Effector CD4-positive, alpha-beta T cell (primary cell): ENCODE measurements around the gene TRIB2.

Experiments
- DNase-seq: peaks from one replicate; pipeline ENCODE4 v3.0.0-alpha.2; 2020

Gene TRIB2

DNA sequence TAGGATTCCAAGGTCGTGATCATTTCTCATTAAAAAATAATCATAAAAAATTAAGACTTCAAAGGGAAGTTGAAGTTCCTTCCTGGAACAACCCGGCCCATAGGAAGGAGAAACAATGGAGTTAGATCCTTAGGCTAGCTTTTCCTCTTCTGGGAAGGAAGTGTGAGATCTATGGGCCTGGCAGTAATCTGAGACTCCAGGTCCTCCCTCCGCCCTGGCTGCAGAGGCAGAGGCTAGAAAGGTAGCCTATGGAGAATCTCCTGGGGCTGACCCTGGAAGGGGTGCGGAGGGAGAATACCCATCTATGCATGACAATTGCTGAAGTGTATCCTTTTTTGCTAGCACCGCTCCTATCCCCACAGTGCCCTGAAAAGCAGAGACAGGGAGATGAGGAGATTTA, 37.9 kb downstream of the TRIB2 start:
- no peak for DNase-seq

DNA sequence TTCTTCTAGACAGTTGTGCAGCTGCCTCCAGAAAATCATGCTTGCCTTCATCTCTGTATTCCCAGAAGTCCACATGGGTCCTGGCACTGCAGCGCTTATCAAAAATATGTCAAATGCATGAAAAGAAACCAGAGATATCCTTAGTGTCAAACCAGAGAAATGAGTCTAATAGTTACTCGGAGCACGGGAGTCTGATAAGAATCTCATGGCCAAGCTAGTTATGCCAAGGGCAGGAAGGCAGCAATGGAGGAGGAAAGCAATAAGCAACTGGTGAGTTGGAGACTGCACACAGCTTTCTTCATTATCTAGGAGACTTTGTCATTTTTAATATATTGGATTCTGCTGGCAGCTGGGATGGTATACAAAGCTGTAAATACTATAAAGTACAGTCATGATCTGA, 38.6 kb downstream of the TRIB2 start:
- no peak for DNase-seq

- no peak for DNase-seq
Measured at GRCh38 chr2:12759248-12759647, 42.5 kb downstream of the TRIB2 start.

DNA sequence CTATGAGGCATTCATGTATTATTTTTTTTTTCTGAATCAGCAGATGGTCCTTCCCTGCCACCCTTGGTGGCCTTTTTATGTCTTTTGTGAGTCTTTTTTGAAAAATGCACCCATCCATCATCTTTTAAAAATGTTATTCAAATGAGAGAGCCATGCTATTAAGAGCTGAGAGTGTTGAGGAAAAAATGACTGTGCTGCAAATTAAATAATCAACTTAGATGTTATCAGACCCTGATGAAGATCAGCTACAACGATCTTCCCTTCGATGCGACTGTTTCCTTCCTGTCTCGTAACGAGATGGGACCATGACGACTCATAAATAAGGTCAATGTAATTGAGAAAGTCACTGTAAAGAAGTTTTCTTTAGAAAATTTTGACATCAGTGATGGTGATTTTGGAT, 44.4 kb downstream of the TRIB2 start:
- DNase-seq, result no peak

DNA sequence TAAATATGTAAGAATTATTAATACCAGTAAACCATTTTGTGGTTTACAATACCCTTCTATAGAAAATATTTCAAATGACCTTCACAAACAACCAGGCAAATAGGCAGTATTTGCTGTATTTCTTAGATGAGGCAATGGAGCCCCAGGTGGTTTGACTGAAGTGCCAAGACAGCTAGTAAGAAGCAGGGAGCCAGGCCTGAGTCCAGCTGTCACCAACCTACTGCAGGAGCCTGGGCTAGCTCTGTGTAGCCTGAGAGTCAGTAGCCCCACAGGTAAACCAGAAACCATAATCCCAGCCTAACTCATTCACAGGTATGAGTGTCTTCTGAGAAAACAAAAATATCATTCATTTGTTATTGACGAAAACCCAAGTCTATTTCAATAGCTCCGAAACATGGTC, 45.6 kb downstream of the TRIB2 start:
- DNase-seq, result no peak

- no peak for DNase-seq
Measured at GRCh38 chr2:12762976-12763375, 46.2 kb downstream of the TRIB2 start.

DNA sequence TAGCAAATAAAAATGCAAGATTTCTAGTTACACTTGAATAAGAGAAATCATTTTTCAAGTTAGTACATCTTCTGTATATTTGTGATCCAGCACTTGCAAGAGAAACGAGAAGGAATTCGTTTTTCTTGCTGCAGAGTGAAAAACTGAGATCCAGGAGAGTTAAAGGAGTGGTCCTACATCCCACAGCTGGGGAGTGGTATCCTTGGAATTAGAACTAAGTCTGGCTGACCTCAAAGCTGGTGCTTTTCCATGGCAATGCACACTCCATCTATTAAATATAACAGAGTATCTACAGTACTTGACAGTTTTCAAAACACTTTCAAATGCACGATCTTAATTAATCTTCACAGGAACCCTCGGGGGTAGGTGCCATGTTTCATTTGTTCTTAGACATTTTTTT, 46.8 kb downstream of the TRIB2 start:
- DNase-seq, result no peak

DNA sequence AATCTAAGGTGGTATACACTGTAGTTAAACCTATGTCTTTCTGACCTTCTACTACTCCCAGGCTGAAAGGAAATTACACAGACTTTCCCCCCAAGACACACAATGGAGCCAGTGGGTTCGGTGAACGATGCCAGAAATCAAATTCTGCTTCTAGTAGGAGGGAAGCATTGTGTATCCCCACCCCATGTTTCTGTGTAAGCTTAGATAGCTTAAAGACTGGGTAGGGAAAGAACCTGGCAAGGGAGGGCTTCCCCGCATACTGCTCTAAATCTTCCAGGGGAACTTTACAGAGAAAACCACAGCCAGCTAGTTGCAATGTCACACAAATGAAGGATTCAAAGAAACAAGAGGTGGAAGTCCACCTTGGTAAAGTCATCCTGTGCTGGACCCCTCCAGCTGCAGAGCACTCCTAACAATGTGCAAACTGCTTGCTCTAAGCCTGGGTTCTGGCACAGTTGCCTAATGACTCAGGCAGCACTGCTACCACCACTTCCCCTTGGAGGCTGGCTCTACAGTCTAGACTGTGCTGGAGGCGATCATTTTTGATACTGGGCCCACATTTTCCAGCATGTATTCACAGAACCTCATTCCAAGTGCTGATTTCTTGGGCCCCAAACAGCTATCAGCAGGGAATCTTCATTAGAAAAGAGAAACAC, 47.5 kb downstream of the TRIB2 start:
- no peak for DNase-seq

GRCh38 chr2:12764849-12765605, 48.3 kb downstream of the TRIB2 start:
- DNase-seq, result no peak

- DNase-seq, result no peak
Measured at GRCh38 chr2:12766421-12766879, 49.7 kb downstream of the TRIB2 start.

DNA sequence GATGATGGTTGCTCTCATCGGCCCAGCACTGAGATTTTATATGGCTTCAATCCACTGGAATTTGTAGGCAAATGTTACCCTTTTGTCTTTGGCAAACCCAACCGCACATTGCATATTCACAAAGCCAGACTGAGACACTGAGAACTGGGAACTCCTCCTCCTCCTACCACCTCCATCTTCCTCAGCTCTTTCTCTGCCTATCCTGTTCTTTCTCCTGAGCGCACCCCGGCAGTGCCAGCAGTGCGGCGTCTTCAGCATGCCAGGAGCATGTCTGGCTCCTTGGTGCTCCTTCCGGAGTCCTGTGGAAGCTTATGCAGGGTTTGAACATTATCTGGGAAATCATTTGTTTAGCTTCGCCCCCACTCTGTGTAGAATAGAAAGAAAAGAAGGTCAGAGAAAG, 50.8 kb downstream of the TRIB2 start:
- DNase-seq, result no peak

DNA sequence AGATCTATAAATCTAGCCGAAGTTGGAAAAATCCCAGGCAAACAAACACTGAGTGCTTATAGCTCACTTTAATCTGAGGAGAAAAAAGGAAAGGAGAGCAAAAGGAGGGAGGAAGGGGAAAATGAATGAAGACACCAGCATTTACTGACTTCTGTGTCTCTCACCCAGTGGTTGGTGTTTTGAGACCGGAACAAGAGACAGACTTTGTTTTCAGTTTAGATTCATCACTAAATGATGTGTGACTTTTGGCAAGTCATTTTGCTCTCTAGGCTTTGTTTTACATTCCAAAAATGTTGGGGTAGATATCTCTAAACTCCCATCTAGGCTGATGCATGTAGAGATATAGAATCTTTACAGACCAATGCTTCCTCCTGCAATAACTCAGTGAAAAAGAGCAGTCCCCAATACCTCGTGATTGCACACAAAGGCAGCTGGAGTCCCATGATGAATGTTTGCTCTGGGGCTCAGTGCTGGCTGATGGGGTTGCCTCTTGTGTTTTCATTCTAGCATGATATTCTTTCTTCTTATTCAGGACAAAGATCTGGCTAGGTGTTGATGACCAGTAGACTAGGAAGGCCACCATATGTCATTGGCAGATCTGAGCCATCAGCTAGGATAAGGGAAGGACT, 51.4 kb downstream of the TRIB2 start:
- DNase-seq, result no peak

- no peak for DNase-seq
Measured at GRCh38 chr2:12769492-12770105, 52.9 kb downstream of the TRIB2 start.

GRCh38 chr2:12770300-12770968, 53.7 kb downstream of the TRIB2 start:
- DNase-seq, result no peak

DNA sequence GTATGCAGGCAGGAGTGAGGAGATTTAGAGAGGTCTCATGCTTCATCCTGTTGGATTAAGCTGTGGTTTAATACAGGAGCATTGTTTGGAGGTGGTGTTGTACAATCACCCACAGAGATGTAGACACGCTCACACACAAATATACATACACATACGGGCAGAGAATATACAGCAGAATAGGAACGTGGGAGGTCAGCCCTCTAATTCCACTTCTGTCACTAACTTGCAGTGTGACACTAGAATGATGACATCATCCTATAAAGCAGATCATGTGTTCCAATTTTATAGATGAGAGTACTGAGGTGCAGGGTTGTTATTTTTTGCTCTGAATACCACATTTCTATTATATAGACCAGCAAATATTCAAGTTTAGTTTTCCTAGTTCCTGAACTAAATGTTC, 54.4 kb downstream of the TRIB2 start:
- no peak for DNase-seq

DNA sequence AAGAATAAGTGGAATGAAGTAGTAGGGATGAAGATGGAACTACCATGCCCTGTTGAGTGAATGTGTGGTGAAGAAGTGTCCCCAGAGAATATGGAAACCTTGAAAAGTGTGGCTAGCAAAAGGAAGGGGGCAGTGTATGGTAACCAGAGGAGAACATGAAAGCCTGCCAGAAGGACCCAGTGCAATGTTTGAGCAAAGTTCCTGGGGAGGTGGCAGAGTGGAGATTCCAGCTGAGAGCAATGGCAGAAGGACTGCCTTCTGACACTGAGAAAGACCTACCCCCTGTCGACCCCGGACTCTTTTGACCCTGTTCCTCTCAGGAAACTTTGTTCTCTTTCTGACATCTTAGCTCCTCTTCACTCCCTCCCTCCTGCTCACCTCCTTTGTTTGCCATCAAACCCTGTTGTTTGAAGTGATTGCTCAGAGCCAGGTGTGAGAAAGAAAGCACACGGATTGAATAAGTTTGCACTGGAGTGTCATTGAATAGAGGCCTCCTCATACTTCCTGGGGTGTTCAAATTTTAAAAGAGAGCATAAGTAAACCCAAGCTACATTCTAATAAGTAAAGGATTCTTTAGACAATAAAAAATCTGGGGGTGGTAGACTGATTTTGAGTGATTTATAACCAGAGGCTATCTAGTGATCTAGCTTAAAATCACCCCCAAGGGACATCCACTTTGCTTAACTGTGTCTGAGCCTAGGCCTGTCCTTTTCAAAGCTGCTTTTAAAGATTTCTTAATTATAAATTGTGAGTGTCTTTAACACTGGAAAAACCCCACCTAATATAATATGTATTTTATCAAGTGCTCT, 57.1 kb downstream of the TRIB2 start:
- no peak for DNase-seq

DNA sequence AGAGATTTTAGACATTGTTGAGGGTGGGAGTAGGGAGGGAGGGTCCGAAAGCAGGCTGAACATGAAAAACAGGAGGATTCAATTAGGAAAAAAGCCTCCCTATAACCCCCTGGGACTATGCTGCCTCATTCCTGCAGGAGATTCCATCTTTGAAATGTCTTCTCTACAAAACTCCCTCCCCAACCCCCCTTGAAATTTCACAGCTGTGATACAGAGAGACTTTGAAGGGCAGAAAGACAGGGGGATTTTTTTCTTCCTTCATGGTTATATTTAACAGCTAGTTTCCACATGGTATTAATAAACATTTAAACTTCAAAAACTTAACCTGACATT, 57.6 kb downstream of the TRIB2 start:
- DNase-seq, result no peak

DNA sequence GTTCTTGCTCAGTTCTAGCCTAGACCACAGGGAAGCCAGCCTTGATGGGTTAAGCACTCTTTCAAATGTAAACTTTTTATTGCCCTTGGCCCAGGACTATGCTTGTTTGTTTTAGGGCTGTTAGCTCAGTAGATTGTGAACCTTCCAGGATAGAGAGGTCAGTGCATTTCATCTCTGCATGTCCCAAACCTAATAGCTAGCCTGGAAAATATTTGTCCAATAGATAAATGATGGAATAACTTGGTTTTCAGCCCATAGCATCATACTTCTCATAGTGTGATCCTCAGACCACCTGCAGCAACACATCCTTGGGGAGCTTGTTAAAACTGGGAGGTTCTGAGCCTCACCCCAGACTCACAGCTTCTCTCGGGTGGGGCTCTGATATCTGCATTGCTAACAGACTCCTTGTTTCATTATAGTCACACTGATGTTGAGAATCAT, 59.8 kb downstream of the TRIB2 start:
- DNase-seq, result no peak

DNA sequence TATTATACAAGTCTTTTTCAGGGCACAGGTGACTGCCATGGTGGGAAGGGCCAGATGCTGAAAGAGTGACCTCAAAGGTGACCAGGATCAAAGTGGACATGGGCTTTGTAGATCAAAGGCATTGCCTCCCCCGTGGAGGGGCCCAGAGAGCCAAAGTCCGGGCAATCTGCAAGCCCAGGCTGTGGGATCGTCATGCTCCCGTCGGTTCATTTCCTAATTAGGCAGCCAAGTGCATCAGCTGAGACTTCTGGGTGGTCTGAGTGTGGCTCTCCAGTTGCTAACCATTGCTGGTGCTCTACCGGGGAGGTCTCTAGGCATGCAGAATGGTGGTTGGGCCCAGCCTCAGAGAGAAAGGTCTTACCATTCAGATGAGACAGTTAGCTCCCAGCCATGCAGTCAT, 61.6 kb downstream of the TRIB2 start:
- no peak for DNase-seq

DNA sequence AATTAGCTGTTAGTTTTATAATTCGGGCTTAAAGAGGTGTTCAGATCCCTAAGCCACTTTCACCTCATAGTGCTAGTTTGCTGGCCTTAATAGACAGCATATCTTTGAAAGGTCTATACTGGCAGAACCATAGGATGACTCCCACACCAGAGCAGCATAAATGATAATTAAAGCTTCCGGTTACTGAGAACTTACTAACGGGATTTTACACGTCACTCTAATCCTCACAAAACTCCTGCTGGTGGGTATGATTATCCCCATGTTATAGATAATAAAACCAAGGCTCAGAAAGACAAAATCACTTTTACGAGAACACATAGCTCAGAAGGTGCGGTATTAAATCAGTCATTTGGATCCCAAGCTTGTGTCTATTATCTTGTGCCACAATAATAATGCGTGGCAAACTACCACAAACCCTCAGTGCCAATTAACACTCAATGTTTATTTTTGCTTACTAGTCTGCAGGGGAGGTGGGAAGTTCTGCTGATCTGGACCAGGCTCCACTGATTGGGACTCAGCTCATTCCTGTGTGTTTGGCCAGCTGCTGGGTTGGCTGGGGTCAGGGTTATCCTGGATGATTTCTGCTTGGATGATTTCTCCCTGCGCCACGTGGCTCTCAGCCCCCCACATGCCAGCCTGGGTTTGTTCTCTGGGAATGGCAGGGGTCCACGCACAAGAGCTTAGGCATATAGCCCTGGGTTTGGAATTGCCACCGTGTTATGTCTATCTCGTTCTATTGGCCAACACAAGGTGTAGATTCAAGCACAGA, 62.3 kb downstream of the TRIB2 start:
- no peak for DNase-seq

DNA sequence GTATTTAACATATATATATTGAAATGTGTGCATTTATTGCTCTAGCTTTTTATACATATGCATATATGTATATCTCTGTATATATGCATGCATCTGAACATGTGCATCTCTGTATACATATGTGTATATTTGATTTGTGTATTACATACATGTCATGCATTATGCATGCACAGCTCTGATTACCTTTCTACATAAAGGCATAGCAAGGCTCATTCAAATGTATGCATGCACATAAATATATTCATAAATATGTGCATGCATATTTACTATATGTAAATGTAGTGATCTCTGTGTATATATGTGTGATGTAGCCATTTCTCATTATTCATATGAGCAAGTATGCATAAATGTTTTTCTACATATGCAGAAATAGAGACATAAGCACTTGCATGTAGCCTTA, 64.6 kb downstream of the TRIB2 start:
- no peak for DNase-seq
